Stimulated activated CD8-positive, alpha-beta memory T cell treated with anti-CD3 and anti-CD28 coated beads, Interleukin-2, amount 100 ng/mL, for 48 hours (primary cell): ENCODE data around the gene KLHDC10.
"Not testable (repeated sequence)": the region's sequence is repeated elsewhere in the genome, so short reads cannot be mapped to it uniquely, and the experiment has no call there.

Experiments used
- DNase-seq, 2 donors: peaks; one replicate each; pipeline ENCODE4 v3.0.0-alpha.2; 2020; ENCODE audit warnings: low read depth in 2 of 2

KLHDC10 gene

GRCh38 chr7:130069978-130070860 lies at the start of gene KLHDC10:
KLHDC10 (plus strand) TSS chr7:130070534; CDS start chr7:130070644, 110 bp downstream.
- peak; percentile 83 to 90 for DNase-seq

GRCh38 chr7:130021105-130021834 lies 49.1 kb upstream of the KLHDC10 start:
- no peak for DNase-seq

GRCh38 chr7:130022115-130022514 lies 48.2 kb upstream of the KLHDC10 start:
- no peak for DNase-seq

- DNase-seq, result no peak
Measured at GRCh38 chr7:130022623-130023175, 47.6 kb upstream of the KLHDC10 start.

- DNase-seq, result no peak
Measured at GRCh38 chr7:130024390-130024789, 45.9 kb upstream of the KLHDC10 start.

- no peak for DNase-seq
Measured at GRCh38 chr7:130032698-130033097, 37.6 kb upstream of the KLHDC10 start.

- DNase-seq, result no peak
Measured at GRCh38 chr7:130037703-130038102, 32.6 kb upstream of the KLHDC10 start.

- DNase-seq, result no peak
Measured at GRCh38 chr7:130040576-130040975, 29.8 kb upstream of the KLHDC10 start.

GRCh38 chr7:130047831-130048230 lies 22.5 kb upstream of the KLHDC10 start:
- no peak for DNase-seq

GRCh38 chr7:130048906-130049305 lies 21.4 kb upstream of the KLHDC10 start:
- DNase-seq, result no peak

GRCh38 chr7:130052250-130052649 lies 18.1 kb upstream of the KLHDC10 start:
- DNase-seq, result not testable (repeated sequence)

GRCh38 chr7:130055198-130055597 lies 15.1 kb upstream of the KLHDC10 start:
- not testable (repeated sequence) for DNase-seq

GRCh38 chr7:130062246-130062645 lies 8.1 kb upstream of the KLHDC10 start:
- no peak for DNase-seq

GRCh38 chr7:130063036-130063435 lies 7.3 kb upstream of the KLHDC10 start:
- DNase-seq, result peak; percentile 67 to 80

- not testable (repeated sequence) for DNase-seq
Measured at GRCh38 chr7:130064580-130064926, 5.8 kb upstream of the KLHDC10 start.

- DNase-seq, result no peak
Measured at GRCh38 chr7:130065500-130066152, 4.7 kb upstream of the KLHDC10 start.

- DNase-seq, result no peak
Measured at GRCh38 chr7:130069179-130069977, 956 bp upstream of the KLHDC10 start.

GRCh38 chr7:130070861-130071622 lies 708 bp downstream of the KLHDC10 start:
- DNase-seq, result no peak

- no peak for DNase-seq
Measured at GRCh38 chr7:130071701-130072622, 1.6 kb downstream of the KLHDC10 start.
